Vagina (tissue), 2 donors: ENCODE measurements around the gene AP3B2.

Source experiments
- POLR2A ChIP-seq, 2 donors: fragments of 450-650 bp; IDR thresholded peaks; one replicate each; pipeline ENCODE4 v1.6.1; 2017; ENCODE audit warnings: antibody characterized with exemption in 2 of 2, mild to moderate bottlenecking in 2 of 2, moderate library complexity in 2 of 2
- TF ChIP-seq, protein P1 (sequence below), 3 experiments: fragments of 450-650 bp in 2 of 3; fragments of 200-600 bp in 1 of 3; sonication (generic) in 1 of 3; IDR thresholded peaks; one replicate each; pipeline ENCODE4 v1.5.1; 2017 to 2019; ENCODE audit warnings: antibody characterized with exemption in 3 of 3, mild to moderate bottlenecking in 2 of 3, moderate library complexity in 2 of 3

DNA sequence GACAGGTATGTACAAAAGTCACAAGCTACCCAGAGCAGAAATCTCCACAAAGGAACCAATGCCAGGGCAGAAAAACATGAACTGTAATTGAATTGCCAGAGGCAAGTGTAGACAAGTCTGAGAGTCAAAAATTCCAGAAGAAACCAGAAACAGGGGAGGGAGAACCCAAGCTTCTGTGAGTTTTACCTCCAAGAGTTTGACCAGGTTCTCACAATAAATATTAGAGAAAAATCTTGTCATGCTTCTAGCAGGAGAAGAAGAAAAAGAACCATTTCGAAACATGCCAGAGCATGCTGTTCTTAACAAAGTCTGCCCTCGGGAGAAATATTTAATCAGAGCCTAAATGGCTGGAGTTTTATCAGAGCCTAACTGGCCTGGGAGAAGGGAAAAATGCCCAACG lies 32.5 kb upstream of the AP3B2 start:
- TF ChIP-seq, protein P1, sequence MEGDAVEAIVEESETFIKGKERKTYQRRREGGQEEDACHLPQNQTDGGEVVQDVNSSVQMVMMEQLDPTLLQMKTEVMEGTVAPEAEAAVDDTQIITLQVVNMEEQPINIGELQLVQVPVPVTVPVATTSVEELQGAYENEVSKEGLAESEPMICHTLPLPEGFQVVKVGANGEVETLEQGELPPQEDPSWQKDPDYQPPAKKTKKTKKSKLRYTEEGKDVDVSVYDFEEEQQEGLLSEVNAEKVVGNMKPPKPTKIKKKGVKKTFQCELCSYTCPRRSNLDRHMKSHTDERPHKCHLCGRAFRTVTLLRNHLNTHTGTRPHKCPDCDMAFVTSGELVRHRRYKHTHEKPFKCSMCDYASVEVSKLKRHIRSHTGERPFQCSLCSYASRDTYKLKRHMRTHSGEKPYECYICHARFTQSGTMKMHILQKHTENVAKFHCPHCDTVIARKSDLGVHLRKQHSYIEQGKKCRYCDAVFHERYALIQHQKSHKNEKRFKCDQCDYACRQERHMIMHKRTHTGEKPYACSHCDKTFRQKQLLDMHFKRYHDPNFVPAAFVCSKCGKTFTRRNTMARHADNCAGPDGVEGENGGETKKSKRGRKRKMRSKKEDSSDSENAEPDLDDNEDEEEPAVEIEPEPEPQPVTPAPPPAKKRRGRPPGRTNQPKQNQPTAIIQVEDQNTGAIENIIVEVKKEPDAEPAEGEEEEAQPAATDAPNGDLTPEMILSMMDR (IDR thresholded peaks at IDR 0.05) = no peak
- no peak for TF ChIP-seq POLR2A (IDR thresholded peaks at IDR 0.05)
